ENCODE results near the gene CABP2.

DNA sequence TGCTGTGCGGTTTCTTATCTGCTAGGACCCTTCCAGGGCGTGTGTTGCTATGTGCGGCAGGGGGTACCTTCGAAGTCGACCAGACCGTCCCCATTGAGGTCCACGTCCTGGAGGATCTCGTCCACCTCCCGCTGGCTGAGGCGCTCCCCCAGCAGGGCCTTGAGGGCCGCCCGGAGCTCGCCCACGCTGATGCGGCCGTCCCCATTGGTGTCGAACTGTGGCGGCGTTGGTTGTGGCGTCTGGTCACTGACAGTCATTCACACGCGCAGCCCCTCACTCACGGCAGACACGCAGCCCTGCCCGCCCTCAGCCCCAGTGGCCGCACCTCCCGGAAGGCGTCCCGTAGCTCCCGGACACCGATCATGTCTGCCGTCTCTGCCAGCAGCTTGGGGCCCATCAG, 3.5 kb downstream of the CABP2 start:
- TF ChIP-seq SMC3 (IDR thresholded peaks at IDR 0.05; ENCODE audit: low read depth, low read length) (no peak), TEAD4 (IDR thresholded peaks at IDR 0.05; ENCODE audit: borderline replicate concordance, insufficient read depth) (no peak), EP300 (IDR thresholded peaks at IDR 0.05; ENCODE audit: borderline replicate concordance in 1 of 2, low read depth in 1 of 2, low read length in 1 of 2) (no peak), RAD21 (IDR thresholded peaks at IDR 0.05; ENCODE audit: low read length) (no peak), NFIC (IDR thresholded peaks at IDR 0.05; ENCODE audit: borderline replicate concordance) (no peak), SIN3A (IDR thresholded peaks at IDR 0.05; ENCODE audit: borderline replicate concordance, low read depth, low read length) (no peak), MXI1 (IDR thresholded peaks at IDR 0.05; ENCODE audit: low read depth, low read length) (no peak), EZH2phosphoT487 (IDR thresholded peaks at IDR 0.05; ENCODE audit: borderline replicate concordance, low read depth) (no peak), ELF1 (IDR thresholded peaks at IDR 0.05) (no peak), TAF1 (IDR thresholded peaks at IDR 0.05; ENCODE audit: borderline replicate concordance, low read depth, low read length) (no peak), YY1 (IDR thresholded peaks at IDR 0.05; ENCODE audit: low read depth) (no peak), MEF2A (IDR thresholded peaks at IDR 0.05; ENCODE audit: borderline replicate concordance, low read depth) (no peak)
- TF ChIP-seq, protein P1, sequence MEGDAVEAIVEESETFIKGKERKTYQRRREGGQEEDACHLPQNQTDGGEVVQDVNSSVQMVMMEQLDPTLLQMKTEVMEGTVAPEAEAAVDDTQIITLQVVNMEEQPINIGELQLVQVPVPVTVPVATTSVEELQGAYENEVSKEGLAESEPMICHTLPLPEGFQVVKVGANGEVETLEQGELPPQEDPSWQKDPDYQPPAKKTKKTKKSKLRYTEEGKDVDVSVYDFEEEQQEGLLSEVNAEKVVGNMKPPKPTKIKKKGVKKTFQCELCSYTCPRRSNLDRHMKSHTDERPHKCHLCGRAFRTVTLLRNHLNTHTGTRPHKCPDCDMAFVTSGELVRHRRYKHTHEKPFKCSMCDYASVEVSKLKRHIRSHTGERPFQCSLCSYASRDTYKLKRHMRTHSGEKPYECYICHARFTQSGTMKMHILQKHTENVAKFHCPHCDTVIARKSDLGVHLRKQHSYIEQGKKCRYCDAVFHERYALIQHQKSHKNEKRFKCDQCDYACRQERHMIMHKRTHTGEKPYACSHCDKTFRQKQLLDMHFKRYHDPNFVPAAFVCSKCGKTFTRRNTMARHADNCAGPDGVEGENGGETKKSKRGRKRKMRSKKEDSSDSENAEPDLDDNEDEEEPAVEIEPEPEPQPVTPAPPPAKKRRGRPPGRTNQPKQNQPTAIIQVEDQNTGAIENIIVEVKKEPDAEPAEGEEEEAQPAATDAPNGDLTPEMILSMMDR (IDR thresholded peaks at IDR 0.05) = no peak
- TF ChIP-seq, protein P2, sequence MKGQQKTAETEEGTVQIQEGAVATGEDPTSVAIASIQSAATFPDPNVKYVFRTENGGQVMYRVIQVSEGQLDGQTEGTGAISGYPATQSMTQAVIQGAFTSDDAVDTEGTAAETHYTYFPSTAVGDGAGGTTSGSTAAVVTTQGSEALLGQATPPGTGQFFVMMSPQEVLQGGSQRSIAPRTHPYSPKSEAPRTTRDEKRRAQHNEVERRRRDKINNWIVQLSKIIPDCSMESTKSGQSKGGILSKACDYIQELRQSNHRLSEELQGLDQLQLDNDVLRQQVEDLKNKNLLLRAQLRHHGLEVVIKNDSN (IDR thresholded peaks at IDR 0.05; ENCODE audit: borderline replicate concordance, low read depth) = no peak
